Right atrium auricular region (tissue), 2 donors: ENCODE data around the gene ARRB1. TPM values are rescaled to one million over a fixed set of nuclear protein-coding genes. Genes with fewer than 3 reads are reported as not detected.

ENCODE experiments used
- DNase-seq: peaks from one replicate; pipeline ENCODE4 v3.0.0-alpha.2; 2019; ENCODE audit warnings: low spot score
- H3K27ac ChIP-seq, 2 donors: fragments of 200-600 bp; sonication (generic); 1 replicate in 1 of 2; 2 replicates in 1 of 2; pipeline ENCODE4 v1.5.1; 2016 to 2019
- H3K27me3 ChIP-seq, 2 donors: fragments of 200-600 bp; sonication (generic); one replicate each; pipeline versions ENCODE4 v1.5.1 to v1.6.0; 2017 to 2019
- H3K36me3 ChIP-seq: fragments of 200-600 bp; sonication (generic); one replicate; pipeline ENCODE4 v1.5.1; 2016
- H3K4me1 ChIP-seq, 2 donors: fragments of 200-600 bp; sonication (generic); one replicate each; pipeline versions ENCODE4 v1.5.1 to v1.6.0; 2017 to 2019
- H3K4me3 ChIP-seq, 2 donors: fragments of 200-600 bp; sonication (generic); 1 replicate in 1 of 2; 2 replicates in 1 of 2; pipeline ENCODE4 v1.5.1; 2017 to 2019; ENCODE audit warnings: mild to moderate bottlenecking in 1 of 2, moderate library complexity in 1 of 2
- H3K9me3 ChIP-seq, 2 donors: fragments of 200-600 bp; sonication (generic); one replicate each; pipeline ENCODE4 v1.5.1; 2019
- total RNA-seq, 2 donors: library from RNA; depleted of rRNA; stranded (reverse); fragments of >200 nt; gene quantifications; one replicate each; pipeline ENCODE4 v1.1.0, GENCODE V29; 2016
- TF ChIP-seq, protein P1 (sequence below), 2 donors: fragments of 200-600 bp; sonication (generic); IDR thresholded peaks; one replicate each; pipeline ENCODE4 v1.5.1; 2019; ENCODE audit warnings: antibody characterized with exemption in 2 of 2

The ARRB1 gene
- 10 to 100 TPM; 19.4 to 22.9 TPM for total RNA-seq

DNA sequence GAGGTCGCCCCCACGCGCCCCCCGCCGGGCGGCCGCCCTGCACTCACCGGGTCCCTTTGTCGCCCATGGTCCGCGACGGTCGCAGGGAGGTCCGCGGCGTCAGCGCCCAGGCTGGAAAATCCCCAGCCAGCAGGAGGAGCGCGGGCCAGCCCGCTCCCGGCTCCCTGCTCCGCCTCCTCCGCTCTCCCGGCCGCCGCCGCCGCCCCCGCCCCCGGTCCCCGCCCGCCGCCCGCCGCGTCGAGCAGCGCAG, at the start of gene ARRB1:
TSS of gene ARRB1 (minus strand) at position 121 of the 250 bp plus-strand sequence. CDS start at position 67, 54 bp downstream.
- DNase-seq: no peak
- no peaks in the 10 kb centered on the region for H3K9me3 ChIP-seq
- peaks cover 4 to 61% of the 10 kb centered on the region in 2 donors for H3K4me1 ChIP-seq
- H3K27me3 ChIP-seq: no peaks in the 10 kb centered on the region
- H3K4me3 ChIP-seq: peak within 1 kb of the TSS; percentile 74 to 77
- H3K27ac ChIP-seq: peak within 1 kb of the TSS; percentile 90 to 93
- H3K36me3 ChIP-seq: no peaks in the 10 kb centered on the region
- TF ChIP-seq, protein P1, sequence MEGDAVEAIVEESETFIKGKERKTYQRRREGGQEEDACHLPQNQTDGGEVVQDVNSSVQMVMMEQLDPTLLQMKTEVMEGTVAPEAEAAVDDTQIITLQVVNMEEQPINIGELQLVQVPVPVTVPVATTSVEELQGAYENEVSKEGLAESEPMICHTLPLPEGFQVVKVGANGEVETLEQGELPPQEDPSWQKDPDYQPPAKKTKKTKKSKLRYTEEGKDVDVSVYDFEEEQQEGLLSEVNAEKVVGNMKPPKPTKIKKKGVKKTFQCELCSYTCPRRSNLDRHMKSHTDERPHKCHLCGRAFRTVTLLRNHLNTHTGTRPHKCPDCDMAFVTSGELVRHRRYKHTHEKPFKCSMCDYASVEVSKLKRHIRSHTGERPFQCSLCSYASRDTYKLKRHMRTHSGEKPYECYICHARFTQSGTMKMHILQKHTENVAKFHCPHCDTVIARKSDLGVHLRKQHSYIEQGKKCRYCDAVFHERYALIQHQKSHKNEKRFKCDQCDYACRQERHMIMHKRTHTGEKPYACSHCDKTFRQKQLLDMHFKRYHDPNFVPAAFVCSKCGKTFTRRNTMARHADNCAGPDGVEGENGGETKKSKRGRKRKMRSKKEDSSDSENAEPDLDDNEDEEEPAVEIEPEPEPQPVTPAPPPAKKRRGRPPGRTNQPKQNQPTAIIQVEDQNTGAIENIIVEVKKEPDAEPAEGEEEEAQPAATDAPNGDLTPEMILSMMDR (IDR thresholded peaks at IDR 0.05): no peak

- H3K27ac ChIP-seq: peak overlapping the region; percentile 92 to 95
- no peaks in the 10 kb centered on the region for H3K9me3 ChIP-seq
- TF ChIP-seq, protein P1 (IDR thresholded peaks at IDR 0.05): no peak
- H3K4me1 ChIP-seq: peaks cover 0 to 31% of the 10 kb centered on the region in 2 donors
- DNase-seq: no peak
- H3K27me3 ChIP-seq: no peaks in the 10 kb centered on the region
- H3K36me3 ChIP-seq: peaks cover 46% of the 10 kb centered on the region
- peak overlapping the region; percentile 74 to 76 for H3K4me3 ChIP-seq
These were observed 48.8 kb upstream of the ARRB1 start for GRCh38 chr11:75400146-75400865.

DNA sequence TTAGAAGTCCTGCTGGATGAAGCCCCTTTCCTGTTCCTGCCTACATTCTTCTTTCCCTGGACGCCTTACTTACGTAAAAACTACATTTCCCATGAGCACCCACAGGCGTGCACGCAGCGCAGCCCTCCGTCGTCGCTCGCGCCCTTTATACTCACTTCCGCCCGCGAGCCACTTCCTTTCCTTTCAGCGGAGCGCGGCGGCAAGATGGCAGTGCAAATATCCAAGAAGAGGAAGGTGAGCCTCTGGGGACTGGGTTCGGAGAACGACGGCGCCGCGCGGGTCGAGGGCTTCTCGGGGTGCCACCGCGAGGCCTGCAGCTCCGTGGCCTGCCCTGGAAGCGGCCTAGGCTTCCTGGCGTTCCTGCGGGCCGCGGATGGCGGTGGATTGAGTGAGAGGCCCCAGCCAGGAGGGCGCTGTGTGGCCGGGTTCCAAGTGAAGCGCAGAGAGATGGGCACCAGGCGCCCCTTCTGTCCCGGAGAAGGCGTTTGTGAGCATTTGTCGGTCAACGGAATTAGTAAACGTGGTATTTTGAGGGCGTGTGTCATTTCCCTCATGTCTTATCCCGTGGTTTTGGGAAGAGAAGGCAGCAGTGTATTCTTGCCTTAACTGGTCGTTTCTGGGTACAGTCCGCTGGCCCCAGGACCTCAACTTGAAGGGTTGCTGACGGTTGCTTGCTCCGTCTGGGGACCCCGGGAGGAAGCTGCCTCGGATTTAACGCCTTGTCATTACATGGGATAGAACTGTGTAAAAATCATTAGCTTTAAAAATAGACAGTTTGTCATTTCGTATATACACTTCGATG, 48.1 kb upstream of the ARRB1 start, which contains the start of gene RPS3:
TSS of gene RPS3 (plus strand) at position 175 of the 802 bp plus-strand sequence. CDS start at position 205, 30 bp downstream.
- Histone ChIP-seq H3K27ac (peak within 1 kb of the TSS; percentile 92 to 95), H3K4me3 (peak within 1 kb of the TSS; percentile 74 to 76), H3K36me3 (peaks cover 38% of the 10 kb centered on the region), H3K4me1 (peaks cover 0 to 31% of the 10 kb centered on the region in 2 donors), H3K27me3 (no peaks in the 10 kb centered on the region), H3K9me3 (no peaks in the 10 kb centered on the region)
- DNase-seq: peak; percentile 96
- TF ChIP-seq, protein P1 (IDR thresholded peaks at IDR 0.05): peak in 1 of 2 donors; percentile 34

GRCh38 chr11:75398906-75399305, 47.4 kb upstream of the ARRB1 start:
- Histone ChIP-seq H3K27ac (no peak overlapping the region), H3K36me3 (peaks cover 32% of the 10 kb centered on the region), H3K4me1 (peaks cover 0 to 31% of the 10 kb centered on the region in 2 donors), H3K27me3 (no peaks in the 10 kb centered on the region), H3K9me3 (no peaks in the 10 kb centered on the region), H3K4me3 (no peak overlapping the region)
- TF ChIP-seq, protein P1 (IDR thresholded peaks at IDR 0.05): no peak
- no peak for DNase-seq

DNA sequence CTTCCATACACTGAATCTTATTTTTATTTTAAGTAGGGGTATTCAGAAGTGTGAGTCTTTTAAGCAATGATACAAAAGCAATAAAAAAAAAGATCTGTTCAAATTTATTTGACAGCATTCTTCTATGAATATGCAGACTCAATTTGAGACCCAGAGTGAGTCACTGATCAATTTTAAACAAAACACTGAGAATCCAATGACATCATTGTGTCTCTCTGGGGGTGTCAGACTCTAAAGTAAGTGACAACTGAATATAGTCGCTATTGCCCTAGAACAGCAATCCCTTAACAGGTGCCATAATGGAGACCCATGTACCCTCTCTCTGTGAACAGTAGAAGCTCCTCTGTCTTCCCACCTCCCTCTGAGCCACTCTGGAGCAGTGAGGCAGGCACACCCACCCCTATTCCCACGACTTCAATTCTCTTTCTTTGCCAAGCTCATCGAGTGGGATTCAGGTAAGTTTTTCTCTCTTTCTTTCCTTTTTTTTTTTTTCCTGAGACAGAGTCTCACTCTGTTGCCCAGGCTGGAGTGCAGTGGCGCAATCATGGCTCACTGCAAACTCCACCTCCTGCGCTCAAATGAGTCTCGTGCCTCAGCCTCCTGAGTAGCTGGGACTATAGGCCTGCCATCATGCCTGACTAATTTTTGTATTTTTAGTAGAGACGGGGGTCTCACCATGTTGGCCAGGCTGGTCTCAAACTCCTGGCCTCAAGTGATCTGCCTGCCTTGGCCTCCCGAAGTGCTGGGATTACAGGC, 42.8 kb upstream of the ARRB1 start:
- Histone ChIP-seq H3K4me3 (no peak overlapping the region), H3K36me3 (no peaks in the 10 kb centered on the region), H3K4me1 (no peaks in the 10 kb centered on the region), H3K27ac (no peak overlapping the region), H3K27me3 (no peaks in the 10 kb centered on the region), H3K9me3 (no peaks in the 10 kb centered on the region)
- DNase-seq: no peak
- TF ChIP-seq, protein P1 (IDR thresholded peaks at IDR 0.05): no peak
